OCI-LY1 (cell line): ENCODE results near the gene HENMT1.

Experiments
- H2AFZ ChIP-seq: fragments of 200-600 bp; sonication (generic), shearing (Covaris generic); 2 replicates; pipeline ENCODE4 v1.6.0; 2014; ENCODE audit warnings: antibody characterized with exemption, mild to moderate bottlenecking, low read length
- H3F3A ChIP-seq: fragments of 200-600 bp; sonication (generic), shearing (Covaris generic); 2 replicates; pipeline ENCODE4 v1.6.0; 2014; ENCODE audit warnings: mild to moderate bottlenecking, antibody characterized with exemption, low read length, moderate library complexity; ENCODE audit not compliant: insufficient read depth
- H3K27ac ChIP-seq: fragments of 200-600 bp; sonication (generic); 2 replicates; pipeline ENCODE4 v1.5.1; 2014; ENCODE audit warnings: low read length, mixed run types, mild to moderate bottlenecking, low read depth; ENCODE audit not compliant: poor library complexity, severe bottlenecking
- H3K27me3 ChIP-seq: fragments of 200-600 bp; sonication (generic); 2 replicates; pipeline ENCODE4 v1.6.0; 2014; ENCODE audit warnings: antibody characterized with exemption, mild to moderate bottlenecking, low read length, moderate library complexity; ENCODE audit not compliant: insufficient read depth
- H3K36me3 ChIP-seq: fragments of 200-600 bp; sonication (generic); 2 replicates; pipeline ENCODE4 v1.6.1; 2014; ENCODE audit warnings: mild to moderate bottlenecking, antibody characterized with exemption, low read length, moderate library complexity, mixed read lengths; ENCODE audit not compliant: insufficient read depth
- H3K4me1 ChIP-seq: fragments of 200-600 bp; sonication (generic); 2 replicates; pipeline ENCODE4 v1.5.1; 2014; ENCODE audit warnings: mild to moderate bottlenecking, low read length, moderate library complexity; ENCODE audit not compliant: insufficient read depth, severe bottlenecking
- H3K4me2 ChIP-seq: fragments of 200-600 bp; sonication (generic), shearing (Covaris generic); 2 replicates; pipeline ENCODE4 v1.6.1; 2014; ENCODE audit warnings: low read length
- H3K4me3 ChIP-seq: fragments of 200-600 bp; sonication (generic); 2 replicates; pipeline ENCODE4 v1.5.1; 2014; ENCODE audit warnings: low read length, low read depth, mild to moderate bottlenecking, mixed read lengths; ENCODE audit not compliant: poor library complexity, severe bottlenecking
- H3K79me2 ChIP-seq: fragments of 200-600 bp; shearing (Covaris generic); 2 replicates; pipeline ENCODE4 v1.6.1; 2016; ENCODE audit warnings: mixed run types, low read length, mixed read lengths; ENCODE audit not compliant: insufficient read depth
- H3K9ac ChIP-seq: fragments of 200-600 bp; sonication (generic), shearing (Covaris generic); 2 replicates; pipeline ENCODE4 v1.6.1; 2014; ENCODE audit warnings: mild to moderate bottlenecking, low read length, mixed read lengths
- H3K9me2 ChIP-seq: fragments of 200-600 bp; sonication (generic), shearing (Covaris generic); 2 replicates; pipeline ENCODE4 v1.6.1; 2014; ENCODE audit warnings: low read depth, mild to moderate bottlenecking, low read length, mixed read lengths
- H3K9me3 ChIP-seq: fragments of 200-600 bp; shearing (Covaris generic); 2 replicates; pipeline ENCODE4 v1.6.1; 2014; ENCODE audit warnings: low read length, mixed read lengths
- H4K20me1 ChIP-seq: fragments of 200-600 bp; sonication (generic), shearing (Covaris generic); 2 replicates; pipeline ENCODE4 v1.6.0; 2016; ENCODE audit warnings: mild to moderate bottlenecking, low read length; ENCODE audit not compliant: insufficient read depth
- CTCF ChIP-seq: fragments of 200-600 bp; sonication (generic), shearing (Covaris generic); IDR thresholded peaks from 2 replicates; pipeline ENCODE4 v1.5.1; 2017; ENCODE audit warnings: mild to moderate bottlenecking, antibody characterized with exemption, low read length, moderate library complexity, mixed read lengths
- EZH2 ChIP-seq: fragments of 200-600 bp; sonication (generic), shearing (Covaris generic); IDR thresholded peaks from 2 replicates; pipeline ENCODE4 v1.8.0; 2017; ENCODE audit warnings: borderline replicate concordance, mixed run types, mild to moderate bottlenecking, antibody characterized with exemption, low read length, moderate library complexity, mixed read lengths

The HENMT1 gene

GRCh38 chr1:108664481-108664880 lies 3.6 kb upstream of the HENMT1 start:
- H3K9ac ChIP-seq: no peak overlapping the region
- no peaks in the 10 kb centered on the region for H3K9me3 ChIP-seq
- H3K4me1 ChIP-seq: peaks cover 20% of the 10 kb centered on the region
- no peaks in the 10 kb centered on the region for H3K27me3 ChIP-seq
- no peaks in the 10 kb centered on the region for H3K36me3 ChIP-seq
- H3K9me2 ChIP-seq: no peaks in the 10 kb centered on the region
- no peaks in the 10 kb centered on the region for H3F3A ChIP-seq
- H2AFZ ChIP-seq: no peak overlapping the region
- no peak for TF ChIP-seq CTCF
- no peak for TF ChIP-seq EZH2
- H3K4me2 ChIP-seq: no peak overlapping the region
- H3K27ac ChIP-seq: no peak overlapping the region
- no peaks in the 10 kb centered on the region for H4K20me1 ChIP-seq
- no peaks in the 10 kb centered on the region for H3K79me2 ChIP-seq
- no peak overlapping the region for H3K4me3 ChIP-seq

DNA sequence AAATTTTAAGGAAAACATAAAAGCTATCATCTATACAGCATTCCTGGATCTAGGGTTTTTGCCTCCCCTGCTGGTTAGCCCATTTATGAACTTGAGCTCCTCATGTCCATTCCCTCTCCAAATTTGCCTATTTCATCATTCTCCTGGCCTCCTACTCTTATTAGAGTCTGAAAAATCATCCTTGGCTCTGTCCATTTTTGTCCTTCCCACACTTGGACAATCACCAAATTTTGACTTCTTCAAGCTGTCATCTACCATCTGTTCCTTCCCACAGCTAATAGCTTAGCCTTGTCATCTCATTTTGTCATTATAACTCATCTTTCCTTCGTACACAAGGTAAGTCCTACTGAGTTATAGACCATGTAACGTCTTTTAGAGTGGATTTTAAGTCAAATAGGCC lies 2.2 kb upstream of the HENMT1 start:
- H3K9me3 ChIP-seq: no peaks in the 10 kb centered on the region
- no peaks in the 10 kb centered on the region for H3K27me3 ChIP-seq
- no peaks in the 10 kb centered on the region for H3K9me2 ChIP-seq
- H3K4me3 ChIP-seq: no peak overlapping the region
- no peaks in the 10 kb centered on the region for H3K36me3 ChIP-seq
- no peaks in the 10 kb centered on the region for H3F3A ChIP-seq
- H4K20me1 ChIP-seq: no peaks in the 10 kb centered on the region
- TF ChIP-seq EZH2: no peak
- no peak for TF ChIP-seq CTCF
- no peak overlapping the region for H3K9ac ChIP-seq
- peaks cover 20% of the 10 kb centered on the region for H3K4me1 ChIP-seq
- no peak overlapping the region for H3K27ac ChIP-seq
- H3K4me2 ChIP-seq: no peak overlapping the region
- H2AFZ ChIP-seq: no peak overlapping the region
- no peaks in the 10 kb centered on the region for H3K79me2 ChIP-seq

DNA sequence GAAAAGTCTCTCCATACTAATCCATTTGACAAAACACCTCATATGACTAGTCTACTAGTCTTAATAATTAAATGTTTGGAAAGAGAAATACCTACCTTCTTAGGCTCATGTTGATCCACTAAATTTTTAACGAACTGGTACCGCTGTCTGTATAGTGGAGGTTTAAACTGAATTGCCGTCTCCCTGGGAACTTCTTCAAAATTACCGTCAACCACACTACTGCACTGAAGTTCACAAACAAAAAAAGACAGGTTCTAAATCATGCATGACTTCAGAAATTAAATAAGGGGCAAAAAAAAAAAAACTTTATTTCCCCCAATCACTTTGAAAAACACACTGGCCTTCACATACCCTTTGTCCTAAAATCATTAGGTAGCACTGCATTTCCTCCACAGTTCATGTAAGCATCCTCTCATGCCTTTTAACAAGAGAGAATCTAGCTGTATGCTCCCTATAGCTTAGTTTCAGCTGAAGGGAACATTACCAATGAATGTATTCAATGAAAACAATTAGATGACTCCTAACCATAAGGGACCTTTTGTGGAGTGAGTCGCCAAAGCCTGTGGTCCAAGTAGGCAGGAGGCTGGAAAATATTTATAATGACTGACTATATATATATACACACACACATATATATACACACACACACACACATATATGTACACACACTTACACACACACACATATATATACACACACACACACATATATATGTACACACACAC lies 3.4 kb downstream of the HENMT1 start:
- no peak overlapping the region for H3K4me2 ChIP-seq
- peaks cover 20% of the 10 kb centered on the region for H3K4me1 ChIP-seq
- no peak overlapping the region for H3K27ac ChIP-seq
- no peak for TF ChIP-seq CTCF
- no peak for TF ChIP-seq EZH2
- no peak overlapping the region for H3K4me3 ChIP-seq
- no peak overlapping the region for H2AFZ ChIP-seq
- no peaks in the 10 kb centered on the region for H4K20me1 ChIP-seq
- H3K79me2 ChIP-seq: no peaks in the 10 kb centered on the region
- H3F3A ChIP-seq: no peaks in the 10 kb centered on the region
- no peaks in the 10 kb centered on the region for H3K27me3 ChIP-seq
- H3K9me3 ChIP-seq: no peaks in the 10 kb centered on the region
- no peak overlapping the region for H3K9ac ChIP-seq
- no peaks in the 10 kb centered on the region; the same call in 1 of the 2 replicates for H3K36me3 ChIP-seq
- H3K9me2 ChIP-seq: no peaks in the 10 kb centered on the region
